Measurements from ENCODE around the gene MYH15.

DNA sequence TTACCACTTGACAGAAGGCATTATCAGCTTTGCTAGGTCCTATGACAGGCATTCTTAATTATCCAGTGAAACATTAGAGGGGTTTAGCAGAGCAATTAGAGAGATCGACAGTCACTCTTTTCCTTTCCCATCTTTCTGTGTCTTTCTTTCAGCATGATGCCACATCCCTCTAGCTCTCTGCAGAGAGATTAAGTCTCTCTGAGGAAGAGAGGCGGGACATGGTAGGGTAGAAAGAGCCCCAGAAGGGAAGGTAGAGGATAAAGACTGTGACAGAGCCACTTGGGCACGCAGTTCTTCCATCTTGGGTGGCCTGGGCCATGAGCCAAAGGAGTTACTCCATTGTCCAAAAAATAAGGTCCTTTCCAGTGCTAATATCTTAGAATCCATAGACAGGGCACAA, 158.2 kb downstream of the MYH15 start:
- TF ChIP-seq, protein P1, sequence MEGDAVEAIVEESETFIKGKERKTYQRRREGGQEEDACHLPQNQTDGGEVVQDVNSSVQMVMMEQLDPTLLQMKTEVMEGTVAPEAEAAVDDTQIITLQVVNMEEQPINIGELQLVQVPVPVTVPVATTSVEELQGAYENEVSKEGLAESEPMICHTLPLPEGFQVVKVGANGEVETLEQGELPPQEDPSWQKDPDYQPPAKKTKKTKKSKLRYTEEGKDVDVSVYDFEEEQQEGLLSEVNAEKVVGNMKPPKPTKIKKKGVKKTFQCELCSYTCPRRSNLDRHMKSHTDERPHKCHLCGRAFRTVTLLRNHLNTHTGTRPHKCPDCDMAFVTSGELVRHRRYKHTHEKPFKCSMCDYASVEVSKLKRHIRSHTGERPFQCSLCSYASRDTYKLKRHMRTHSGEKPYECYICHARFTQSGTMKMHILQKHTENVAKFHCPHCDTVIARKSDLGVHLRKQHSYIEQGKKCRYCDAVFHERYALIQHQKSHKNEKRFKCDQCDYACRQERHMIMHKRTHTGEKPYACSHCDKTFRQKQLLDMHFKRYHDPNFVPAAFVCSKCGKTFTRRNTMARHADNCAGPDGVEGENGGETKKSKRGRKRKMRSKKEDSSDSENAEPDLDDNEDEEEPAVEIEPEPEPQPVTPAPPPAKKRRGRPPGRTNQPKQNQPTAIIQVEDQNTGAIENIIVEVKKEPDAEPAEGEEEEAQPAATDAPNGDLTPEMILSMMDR (IDR thresholded peaks at IDR 0.05 in 4 of 5, conservative IDR thresholded peaks at IDR 0.05 in 1 of 5): no peak
- no peak for TF ChIP-seq POLR2A (IDR thresholded peaks at IDR 0.05)

Measured in gastrocnemius medialis (tissue), 4 donors.